Measurements from ENCODE around the gene REL.

REL gene

GRCh38 chr2:60882971-60883753, 1.8 kb downstream of the REL start:
- H4K20me1 ChIP-seq (ENCODE audit: insufficient read depth, low read length), result no peaks in the 10 kb centered on the region
- peak overlapping the region; percentile 66 for H3K27ac ChIP-seq (ENCODE audit: low read length)
- H3K4me2 ChIP-seq (ENCODE audit: insufficient read depth, low read length), result peak overlapping the region; percentile 74
- H3K27me3 ChIP-seq (ENCODE audit: insufficient read depth, low read length, poor library complexity), result no peaks in the 10 kb centered on the region
- H2AFZ ChIP-seq (ENCODE audit: low read depth, low read length), result peak overlapping the region; percentile 59
- no peaks in the 10 kb centered on the region for H3K9me3 ChIP-seq (ENCODE audit: insufficient read depth, low read length, severe bottlenecking)
- no peak for TF ChIP-seq CTCF (IDR thresholded peaks at IDR 0.05; ENCODE audit: borderline replicate concordance, extremely low read depth, low read length, poor library complexity, severe bottlenecking)
- no peak for TF ChIP-seq EZH2 (IDR thresholded peaks at IDR 0.05; ENCODE audit: borderline replicate concordance, low read depth, low read length, severe bottlenecking)
- peak overlapping the region; percentile 78 for H3K9ac ChIP-seq (ENCODE audit: low read depth, low read length)
- peak; percentile 8 for ATAC-seq (ENCODE audit: insufficient read depth, low read depth)
- DNase-seq, result peak; percentile 22
- H3K79me2 ChIP-seq (ENCODE audit: insufficient read depth, low read length), result peaks cover 55% of the 10 kb centered on the region
- no peaks in the 10 kb centered on the region; the same call in 1 of the 2 replicates for H3K36me3 ChIP-seq (ENCODE audit: insufficient read depth, low read length)
- peak overlapping the region; percentile 53 to 74; a peak in 3 of 4 replicates for H3K4me3 ChIP-seq (ENCODE audit: low read depth in 1 of 2, low read length in 2 of 2)
- peaks cover 34% of the 10 kb centered on the region for H3K4me1 ChIP-seq (ENCODE audit: insufficient read depth, low read length)

GRCh38 chr2:60883896-60884295, 2.5 kb downstream of the REL start:
- H4K20me1 ChIP-seq (ENCODE audit: insufficient read depth, low read length), result no peaks in the 10 kb centered on the region

GRCh38 chr2:60884800-60885199, 3.4 kb downstream of the REL start:
- no peak overlapping the region for H3K4me3 ChIP-seq (ENCODE audit: low read depth in 1 of 2, low read length in 2 of 2)
- H3K9me3 ChIP-seq (ENCODE audit: insufficient read depth, low read length, severe bottlenecking), result no peaks in the 10 kb centered on the region
- H3K79me2 ChIP-seq (ENCODE audit: insufficient read depth, low read length), result peaks cover 59% of the 10 kb centered on the region
- no peak for DNase-seq
- no peak for ATAC-seq (ENCODE audit: insufficient read depth, low read depth)
- TF ChIP-seq EZH2 (IDR thresholded peaks at IDR 0.05; ENCODE audit: borderline replicate concordance, low read depth, low read length, severe bottlenecking) (no peak), CTCF (IDR thresholded peaks at IDR 0.05; ENCODE audit: borderline replicate concordance, extremely low read depth, low read length, poor library complexity, severe bottlenecking) (no peak)
- no peak overlapping the region for H3K27ac ChIP-seq (ENCODE audit: low read length)
- peaks cover 34% of the 10 kb centered on the region for H3K4me1 ChIP-seq (ENCODE audit: insufficient read depth, low read length)
- no peak overlapping the region for H2AFZ ChIP-seq (ENCODE audit: low read depth, low read length)
- no peaks in the 10 kb centered on the region for H4K20me1 ChIP-seq (ENCODE audit: insufficient read depth, low read length)
- no peaks in the 10 kb centered on the region; the same call in 1 of the 2 replicates for H3K36me3 ChIP-seq (ENCODE audit: insufficient read depth, low read length)
- H3K4me2 ChIP-seq (ENCODE audit: insufficient read depth, low read length), result peak overlapping the region; percentile 74; the same call in 1 of the 2 replicates
- H3K9ac ChIP-seq (ENCODE audit: low read depth, low read length), result no peak overlapping the region
- H3K27me3 ChIP-seq (ENCODE audit: insufficient read depth, low read length, poor library complexity), result no peaks in the 10 kb centered on the region

More at GRCh38 chr2:60883896-60884295, 2.5 kb downstream of the REL start:
- no peak for DNase-seq
- H3K4me3 ChIP-seq (ENCODE audit: low read depth in 1 of 2, low read length in 2 of 2), result peak overlapping the region in 1 of 2 experiments; percentile 19; a peak in 1 of 4 replicates
- TF ChIP-seq EZH2 (IDR thresholded peaks at IDR 0.05; ENCODE audit: borderline replicate concordance, low read depth, low read length, severe bottlenecking), result no peak
- TF ChIP-seq CTCF (IDR thresholded peaks at IDR 0.05; ENCODE audit: borderline replicate concordance, extremely low read depth, low read length, poor library complexity, severe bottlenecking), result no peak
- H3K79me2 ChIP-seq (ENCODE audit: insufficient read depth, low read length), result peaks cover 59% of the 10 kb centered on the region
- H3K4me1 ChIP-seq (ENCODE audit: insufficient read depth, low read length), result peaks cover 34% of the 10 kb centered on the region
- no peaks in the 10 kb centered on the region for H3K9me3 ChIP-seq (ENCODE audit: insufficient read depth, low read length, severe bottlenecking)
- peak overlapping the region; percentile 78 for H3K9ac ChIP-seq (ENCODE audit: low read depth, low read length)
- no peaks in the 10 kb centered on the region; the same call in 1 of the 2 replicates for H3K36me3 ChIP-seq (ENCODE audit: insufficient read depth, low read length)
- H3K27ac ChIP-seq (ENCODE audit: low read length), result no peak overlapping the region
- no peak for ATAC-seq (ENCODE audit: insufficient read depth, low read depth)
- no peak overlapping the region for H2AFZ ChIP-seq (ENCODE audit: low read depth, low read length)
- no peaks in the 10 kb centered on the region for H3K27me3 ChIP-seq (ENCODE audit: insufficient read depth, low read length, poor library complexity)
- H3K4me2 ChIP-seq (ENCODE audit: insufficient read depth, low read length), result peak overlapping the region; percentile 74

Data from DND-41 (cell line).